ENCODE data around the gene GPR62.
A peak's percentile ranks its signal among the peaks of the same experiment; 100 is the strongest.

The GPR62 gene

GRCh38 chr3:51957520-51958205, 2.5 kb downstream of the GPR62 start:
- no peak for DNase-seq

GRCh38 chr3:51958603-51959521, 3.7 kb downstream of the GPR62 start:
- no peak for DNase-seq

GRCh38 chr3:51959651-51960050, 4.5 kb downstream of the GPR62 start:
- DNase-seq: no peak

GRCh38 chr3:51960386-51960785, 5.2 kb downstream of the GPR62 start:
- no peak for DNase-seq

GRCh38 chr3:51961011-51961410, 5.8 kb downstream of the GPR62 start:
- DNase-seq: no peak

- DNase-seq: no peak
Observed at GRCh38 chr3:51961602-51962569, 6.7 kb downstream of the GPR62 start.

GRCh38 chr3:51962854-51963530, 7.8 kb downstream of the GPR62 start:
- DNase-seq: no peak

GRCh38 chr3:51963951-51964451, 8.8 kb downstream of the GPR62 start:
- no peak for DNase-seq

GRCh38 chr3:51964521-51964920, 9.3 kb downstream of the GPR62 start:
- DNase-seq: no peak

- no peak for DNase-seq
Observed at GRCh38 chr3:51966016-51966415, 10.8 kb downstream of the GPR62 start.

GRCh38 chr3:51966486-51966885, 11.3 kb downstream of the GPR62 start:
- no peak for DNase-seq

- DNase-seq: no peak
Observed at GRCh38 chr3:51966922-51967383, 11.8 kb downstream of the GPR62 start.

- DNase-seq: peak; percentile 19
Observed at GRCh38 chr3:51967384-51968169, 12.4 kb downstream of the GPR62 start, which contains the start of gene PCBP4. Gene PCBP4, minus strand, starts transcription at chr3:51967454. Its CDS starts 6,214 bp downstream, at chr3:51961240.

GRCh38 chr3:51968170-51968775, 13.1 kb downstream of the GPR62 start:
- DNase-seq: no peak

GRCh38 chr3:51968883-51969678, 13.9 kb downstream of the GPR62 start:
- DNase-seq: no peak

GRCh38 chr3:51969841-51970240, 14.7 kb downstream of the GPR62 start:
- DNase-seq: no peak

GRCh38 chr3:51970606-51971300, 15.6 kb downstream of the GPR62 start:
- DNase-seq: no peak

- DNase-seq: no peak
Observed at GRCh38 chr3:51971350-51971749, 16.2 kb downstream of the GPR62 start.
